SHP77 (cell line): Measurements from ENCODE around the gene CEP95.
"Not testable (repeated sequence)": the region's sequence is repeated elsewhere in the genome, so short reads cannot be mapped to it uniquely, and the experiment has no call there.

Experiments used
- DNase-seq, 2 experiments: peaks; one replicate each; lab custom pipeline; 2025; lab: John Stamatoyannopoulos, UW

CEP95 gene

GRCh38 chr17:64506576-64507412, at the start of gene CEP95:
CEP95 (plus strand) TSS chr17:64506977; CDS start chr17:64507098, 121 bp downstream.
- peak; percentile 93 to 96 for DNase-seq

- no peak for DNase-seq
These were observed 49.6 kb upstream of the CEP95 start for GRCh38 chr17:64457156-64457555.

DNA sequence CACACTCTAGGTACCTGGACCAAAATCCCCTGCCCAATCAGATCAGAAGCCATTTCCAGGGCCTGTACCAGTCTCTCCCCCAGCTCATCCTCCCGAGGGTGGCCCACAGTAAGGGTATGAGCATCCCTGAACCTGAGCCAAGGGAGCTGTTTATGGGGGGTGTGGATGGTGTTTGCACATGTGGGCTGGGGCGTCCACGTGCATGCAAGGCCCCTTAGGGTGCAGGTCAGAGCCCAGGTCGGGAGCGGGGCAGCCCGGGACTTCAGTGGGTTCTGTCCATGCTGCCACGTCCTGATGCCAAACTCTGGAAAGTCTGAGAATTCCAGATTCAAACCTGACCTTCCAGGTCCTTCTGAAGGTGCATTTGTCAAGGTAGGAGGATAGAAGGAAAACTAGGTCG, 48.0 kb upstream of the CEP95 start:
- DNase-seq = no peak

DNA sequence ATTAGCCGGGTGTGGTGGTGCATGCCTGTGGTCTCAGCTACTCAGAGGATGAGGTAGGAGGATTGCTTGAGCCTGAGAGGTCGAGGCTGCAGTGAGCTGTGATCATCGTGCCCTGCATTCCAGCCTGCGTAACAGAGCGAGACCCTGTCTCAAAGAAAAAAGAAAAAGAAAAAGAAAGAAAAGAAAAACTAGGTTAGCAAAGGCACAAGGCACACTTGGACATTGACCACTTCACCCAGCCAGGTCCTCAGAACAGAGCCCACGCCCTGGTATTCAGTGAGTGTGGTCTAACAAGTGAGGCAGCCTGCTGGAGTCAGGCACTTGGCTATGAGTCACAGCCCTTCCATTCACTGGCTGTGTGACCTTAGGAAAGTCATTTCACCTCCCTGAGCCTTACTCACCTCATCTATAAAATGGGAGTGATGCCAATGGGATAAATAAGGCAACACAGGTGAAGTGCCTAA, 47.5 kb upstream of the CEP95 start:
- no peak for DNase-seq

DNA sequence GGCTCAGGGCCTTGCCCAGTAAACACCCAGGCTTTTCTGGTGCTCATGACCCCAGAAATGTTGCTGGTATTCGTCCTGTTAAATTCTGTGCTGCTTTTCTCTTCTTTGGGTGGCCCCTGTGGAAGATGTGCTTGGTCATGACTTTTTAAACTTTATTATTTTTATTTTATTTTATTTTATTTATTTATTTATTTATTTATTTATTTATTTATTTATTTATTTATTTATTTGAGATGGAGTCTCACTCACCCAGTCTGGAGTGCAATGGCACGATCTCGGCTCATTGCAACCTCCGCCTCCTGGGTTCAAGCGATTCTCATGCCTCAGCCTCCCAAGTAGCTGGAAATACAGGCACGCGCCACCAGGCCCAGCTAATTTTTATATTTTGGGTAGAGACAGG, 47.0 kb upstream of the CEP95 start:
- not testable (repeated sequence) for DNase-seq

DNA sequence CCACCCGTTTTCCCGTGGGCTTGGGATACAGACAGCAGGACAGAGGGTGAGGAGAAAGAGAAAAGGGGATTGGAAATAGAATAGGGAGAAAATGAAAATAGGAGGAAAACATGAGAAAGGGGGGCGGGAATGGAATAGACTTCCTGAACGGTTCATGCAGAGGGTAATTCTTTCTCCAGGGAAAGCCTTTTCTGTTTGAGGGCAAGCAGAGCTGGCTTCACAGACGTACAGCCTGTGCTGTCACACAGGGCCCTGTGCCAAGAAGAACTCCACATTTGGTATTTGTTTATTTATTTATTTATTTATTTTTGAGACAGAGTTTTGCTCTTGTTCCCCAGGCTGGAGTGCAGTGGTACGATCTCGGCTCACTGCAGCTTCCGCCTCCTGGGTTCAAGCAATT, 45.8 kb upstream of the CEP95 start:
- DNase-seq = no peak

DNA sequence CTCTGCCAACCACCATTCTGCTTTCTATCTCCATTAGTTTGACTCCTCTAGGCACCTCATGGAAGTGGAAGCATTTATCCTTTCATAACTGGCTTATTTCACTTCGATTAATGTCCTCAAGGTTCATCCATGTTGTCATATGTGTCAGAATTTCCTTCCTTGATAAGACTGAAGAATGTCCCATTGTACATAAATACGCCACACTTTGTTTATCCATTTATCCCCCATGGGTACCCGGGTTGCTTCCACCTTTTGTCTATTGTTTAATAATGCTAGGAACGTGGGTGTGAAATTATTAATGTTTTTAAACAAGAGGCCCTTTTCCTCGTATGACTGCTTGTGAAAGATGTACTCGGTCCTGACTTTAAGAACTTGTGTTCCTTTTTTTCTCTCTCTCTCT, 45.0 kb upstream of the CEP95 start:
- DNase-seq = no peak

GRCh38 chr17:64466019-64466735, 40.6 kb upstream of the CEP95 start:
- DNase-seq = no peak

DNA sequence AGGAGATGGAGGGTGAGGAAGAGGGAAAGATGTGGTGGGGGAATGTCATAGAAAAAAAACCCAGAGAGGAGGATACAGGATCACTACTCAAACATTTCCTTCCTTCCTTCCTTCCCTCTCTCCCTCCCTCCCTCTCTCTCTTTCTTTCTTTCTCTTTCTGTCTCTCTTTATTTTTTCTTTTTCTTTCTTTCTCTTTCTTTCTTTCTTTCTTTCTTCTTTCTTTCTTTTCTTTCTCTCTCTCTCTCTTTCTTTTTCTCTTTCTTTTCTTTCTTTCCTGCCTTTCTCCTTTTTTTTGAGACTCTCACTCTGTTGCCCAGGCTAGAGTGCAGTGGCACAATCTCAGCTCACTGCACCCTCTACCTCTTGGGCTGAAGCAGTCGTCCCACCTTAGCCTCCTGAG, 39.9 kb upstream of the CEP95 start:
- not testable (repeated sequence) for DNase-seq

DNA sequence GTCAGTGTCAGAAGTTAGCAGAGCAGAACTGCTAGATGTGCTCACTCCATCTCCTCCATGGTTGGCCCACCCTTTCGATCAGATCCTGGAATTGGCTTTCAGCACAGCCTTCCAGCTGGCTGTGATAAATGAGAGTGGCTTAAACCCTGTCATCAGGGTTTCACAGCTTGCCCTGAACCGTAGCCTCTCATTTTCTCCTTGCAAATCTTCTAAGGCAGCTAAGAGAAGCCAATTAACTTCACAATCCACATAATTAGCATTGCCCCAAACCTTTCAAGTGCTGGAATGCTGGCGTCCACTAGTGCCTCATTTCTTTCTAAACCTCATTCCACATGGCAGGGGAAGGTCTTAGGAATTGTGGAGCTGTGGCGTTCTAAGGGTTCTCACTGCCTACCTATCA, 36.2 kb upstream of the CEP95 start:
- DNase-seq = no peak

DNA sequence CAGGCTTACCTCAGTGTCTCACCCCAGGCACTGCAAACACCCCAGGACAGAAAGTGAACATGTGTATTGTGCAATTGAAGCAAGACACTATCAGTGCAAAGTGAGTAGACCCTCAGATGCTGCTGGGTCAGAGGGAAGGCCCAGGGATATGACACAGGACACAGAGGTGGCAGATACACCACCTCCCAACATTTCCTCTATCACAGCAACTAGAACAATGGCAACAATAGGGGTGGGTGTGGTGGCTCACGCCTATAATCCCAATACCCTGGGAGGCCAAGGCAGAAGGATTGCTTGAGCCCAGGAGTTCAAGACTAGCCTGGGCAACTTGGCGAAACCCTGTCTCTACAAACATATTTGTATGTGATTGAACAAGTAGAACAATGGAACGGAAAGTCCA, 35.3 kb upstream of the CEP95 start:
- DNase-seq = no peak

- no peak for DNase-seq
These were observed 34.2 kb upstream of the CEP95 start for GRCh38 chr17:64472564-64472963.

- DNase-seq = no peak
These were observed 28.9 kb upstream of the CEP95 start for GRCh38 chr17:64477849-64478248.

GRCh38 chr17:64480951-64481350, 25.8 kb upstream of the CEP95 start:
- DNase-seq = no peak

- no peak for DNase-seq
These were observed 22.4 kb upstream of the CEP95 start for GRCh38 chr17:64484380-64484779.

GRCh38 chr17:64488301-64488700, 18.5 kb upstream of the CEP95 start:
- DNase-seq = no peak

- peak in 1 of 2 experiments; percentile 14 for DNase-seq
These were observed 15.5 kb upstream of the CEP95 start for GRCh38 chr17:64491034-64491860.

DNA sequence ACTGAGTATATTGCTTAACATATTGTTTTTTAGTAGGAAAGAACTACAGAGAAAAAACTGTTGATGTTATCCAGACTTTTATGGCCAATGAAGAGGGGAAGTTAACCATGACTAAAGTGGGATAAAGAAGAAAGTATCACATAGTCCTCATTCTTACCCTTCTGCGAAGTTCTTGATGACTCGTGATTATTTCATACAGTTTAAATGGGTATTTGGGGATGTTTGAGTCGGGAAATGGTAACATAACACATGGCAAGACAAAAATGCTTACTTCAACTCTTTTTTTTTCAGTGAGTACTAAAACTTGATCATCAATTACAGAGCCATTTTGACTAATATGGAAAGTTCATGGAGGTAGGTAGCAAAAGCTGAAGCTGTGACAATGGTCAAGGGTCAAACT, 14.8 kb upstream of the CEP95 start:
- no peak for DNase-seq

DNA sequence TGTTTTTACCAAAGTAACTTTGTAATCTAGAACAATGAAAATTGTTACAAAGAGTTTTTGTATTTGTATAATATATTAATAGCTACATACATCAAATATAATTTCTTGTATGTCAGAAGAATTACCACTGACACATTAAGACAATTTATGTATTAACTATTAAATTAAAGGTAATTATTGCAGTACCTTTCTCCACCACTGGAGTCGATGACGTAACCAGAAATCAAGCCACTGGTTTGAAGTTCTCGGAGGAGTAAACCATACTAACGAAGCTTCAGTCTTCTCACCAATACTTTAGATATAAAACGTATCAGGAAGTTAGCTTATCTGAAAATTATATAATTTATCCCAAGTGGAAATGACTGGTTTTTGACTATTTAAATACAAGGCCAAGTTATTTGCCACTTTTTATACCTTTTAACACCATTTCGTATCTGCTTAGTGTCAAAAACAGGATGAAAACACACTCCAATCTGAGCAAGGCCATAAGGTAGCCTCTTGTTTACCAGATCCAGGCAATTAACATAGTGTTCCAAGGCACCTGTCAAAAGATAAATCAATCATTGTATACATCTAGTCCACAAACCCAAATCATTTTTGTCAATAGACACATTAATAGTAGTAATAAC, 14.2 kb upstream of the CEP95 start:
- DNase-seq = no peak

- DNase-seq = no peak
These were observed 12.7 kb upstream of the CEP95 start for GRCh38 chr17:64494121-64494520.

DNA sequence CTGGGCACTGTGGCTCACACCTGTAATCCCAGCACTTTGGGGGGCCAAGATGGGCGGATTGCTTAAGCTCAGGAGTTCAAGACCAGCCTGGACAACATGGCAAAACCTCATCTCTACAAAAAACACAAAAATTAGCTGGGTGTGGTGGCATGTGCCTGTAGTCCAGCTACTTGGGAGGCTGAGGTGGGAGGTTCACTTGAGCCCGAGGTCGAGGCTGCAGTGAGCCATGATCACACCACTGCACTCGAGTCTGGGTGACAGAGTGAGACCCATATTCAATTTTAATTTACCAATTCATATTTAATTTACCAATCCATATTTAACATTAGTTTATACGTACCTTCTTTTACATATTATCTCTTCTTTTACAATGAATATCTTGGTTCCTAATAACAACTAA, 11.5 kb upstream of the CEP95 start:
- not testable (repeated sequence) for DNase-seq

DNA sequence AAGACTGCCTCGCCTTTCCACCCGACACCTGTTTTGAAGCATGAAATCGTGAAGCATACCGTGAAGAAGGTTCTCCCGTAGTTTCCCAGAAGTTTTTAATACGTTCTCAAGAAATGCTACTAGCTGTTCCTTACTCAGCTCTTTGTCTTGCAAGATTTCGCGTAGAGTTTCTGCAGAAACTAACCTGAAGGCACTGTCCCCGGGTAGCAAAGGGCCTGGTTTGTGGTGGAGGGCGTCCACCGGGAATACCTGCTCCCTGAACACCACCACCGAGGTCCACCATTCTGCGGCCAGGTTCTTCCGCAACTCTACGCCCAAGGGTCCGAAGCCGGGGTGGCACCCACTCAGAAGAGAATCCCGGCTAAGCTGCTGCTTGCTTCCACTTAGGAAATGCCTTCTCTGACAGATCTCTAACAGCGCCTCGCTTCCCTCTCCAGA, 10.4 kb upstream of the CEP95 start:
- peak in 1 of 2 experiments; percentile 36 for DNase-seq
